Activated T-cell treated with anti-CD3 and anti-CD28 coated beads for 24 hours (primary cell): Measurements from ENCODE around the gene PLCXD3.
"Not testable (repeated sequence)": the region's sequence is repeated elsewhere in the genome, so short reads cannot be mapped to it uniquely, and the experiment has no call there.

Source experiments
- DNase-seq: peaks from one replicate; pipeline ENCODE4 v3.0.0-alpha.2; 2020; ENCODE audit warnings: low read depth

Gene PLCXD3

GRCh38 chr5:41485533-41485932 is 24.9 kb downstream of the PLCXD3 start:
- no peak for DNase-seq

- DNase-seq = no peak
These were observed 27.7 kb downstream of the PLCXD3 start for GRCh38 chr5:41482715-41483114.

- no peak for DNase-seq
These were observed 28.2 kb downstream of the PLCXD3 start for GRCh38 chr5:41482173-41482572.

GRCh38 chr5:41471571-41472208 is 38.7 kb downstream of the PLCXD3 start:
- DNase-seq = not testable (repeated sequence)

- no peak for DNase-seq
These were observed 44.8 kb downstream of the PLCXD3 start for GRCh38 chr5:41465493-41466171.

GRCh38 chr5:41459557-41459956 is 50.8 kb downstream of the PLCXD3 start:
- no peak for DNase-seq

- DNase-seq = no peak
These were observed 53.3 kb downstream of the PLCXD3 start for GRCh38 chr5:41457094-41457493.

GRCh38 chr5:41452506-41452905 is 57.9 kb downstream of the PLCXD3 start:
- DNase-seq = no peak

GRCh38 chr5:41447650-41448510 is 62.5 kb downstream of the PLCXD3 start:
- no peak for DNase-seq

GRCh38 chr5:41445937-41446563 is 64.4 kb downstream of the PLCXD3 start:
- DNase-seq = no peak

GRCh38 chr5:41435276-41435675 is 75.1 kb downstream of the PLCXD3 start:
- DNase-seq = no peak

- DNase-seq = no peak
These were observed 76.7 kb downstream of the PLCXD3 start for GRCh38 chr5:41433552-41434181.

GRCh38 chr5:41432481-41433253 is 77.7 kb downstream of the PLCXD3 start:
- no peak for DNase-seq

GRCh38 chr5:41427505-41427904 is 82.9 kb downstream of the PLCXD3 start:
- no peak for DNase-seq

- no peak for DNase-seq
These were observed 84.7 kb downstream of the PLCXD3 start for GRCh38 chr5:41425736-41426135.

- no peak for DNase-seq
These were observed 89.8 kb downstream of the PLCXD3 start for GRCh38 chr5:41420492-41421067.

GRCh38 chr5:41418220-41419031 is 92.0 kb downstream of the PLCXD3 start:
- no peak for DNase-seq

GRCh38 chr5:41416336-41416735 is 94.1 kb downstream of the PLCXD3 start:
- DNase-seq = no peak

- DNase-seq = no peak
These were observed 95.2 kb downstream of the PLCXD3 start for GRCh38 chr5:41415242-41415641.

- DNase-seq = no peak
These were observed 95.8 kb downstream of the PLCXD3 start for GRCh38 chr5:41414598-41414997.
